Naive thymus-derived CD4-positive, alpha-beta T cell (primary cell): ENCODE data around the gene PRKD1. TPM values are rescaled to one million over a fixed set of nuclear protein-coding genes. Genes with fewer than 3 reads are reported as not detected.

Experiments used
- ATAC-seq: fragments of 150-1000 bp; cut with Tn5 transposase; 2 replicates; pipeline ENCODE4 v1.10.0; 2021; ENCODE audit warnings: mild to moderate bottlenecking, moderate library complexity
- CTCF ChIA-PET: fragments of 350-600 bp; sonication (Branson Sonifier 250); formaldehyde crosslinking; loops from one replicate; lab custom pipeline; 2021; ENCODE audit warnings: antibody characterized with exemption; lab: Charles Lee
- POLR2A ChIA-PET: fragments of 350-600 bp; sonication (Branson Sonifier 250); formaldehyde crosslinking; loops from one replicate; lab custom pipeline; 2021; ENCODE audit warnings: antibody characterized with exemption, inconsistent platforms; lab: Charles Lee
- DNase-seq, 9 donors: peaks; one replicate each; pipeline versions ENCODE4 v3.0.0 to v3.0.0-alpha.2; 2020 to 2022; ENCODE audit warnings: mixed read lengths in 1 of 9
- H3K27ac ChIP-seq: one replicate; pipeline ENCODE4 v1.7.0; 2013; ENCODE audit warnings: mild to moderate bottlenecking, low read depth, low read length, moderate library complexity
- H3K27me3 ChIP-seq, 2 donors: one replicate each; pipeline ENCODE4 v1.7.0; 2013; ENCODE audit warnings: low read length in 2 of 2, mild to moderate bottlenecking in 2 of 2, moderate library complexity in 2 of 2; ENCODE audit not compliant: control insufficient read depth in 2 of 2, insufficient read depth in 2 of 2
- H3K36me3 ChIP-seq, 3 experiments: 1 replicate in 2 of 3; 2 replicates in 1 of 3; pipeline ENCODE4 v1.7.0; 2013; ENCODE audit warnings: low read length in 3 of 3, mild to moderate bottlenecking in 3 of 3, moderate library complexity in 1 of 3; ENCODE audit not compliant: insufficient read depth in 3 of 3, control insufficient read depth in 2 of 3
- H3K4me1 ChIP-seq, 2 donors: one replicate each; pipeline ENCODE4 v1.7.0; 2013; ENCODE audit warnings: low read length in 2 of 2, mild to moderate bottlenecking in 2 of 2, moderate library complexity in 1 of 2; ENCODE audit not compliant: control insufficient read depth in 2 of 2, insufficient read depth in 2 of 2
- H3K4me3 ChIP-seq: 2 replicates; pipeline ENCODE4 v1.7.0; 2013; ENCODE audit warnings: mild to moderate bottlenecking, low read length
- H3K9me3 ChIP-seq, 3 experiments: 1 replicate in 2 of 3; 2 replicates in 1 of 3; pipeline ENCODE4 v1.7.0; 2013; ENCODE audit warnings: low read length in 3 of 3; ENCODE audit not compliant: control insufficient read depth in 2 of 3
- H3K27ac Mint-ChIP-seq, 9 donors: one replicate each; pipeline ENCODE4 v1.8.0; 2020 to 2022; ENCODE audit warnings: mixed read lengths in 9 of 9, mild to moderate bottlenecking in 8 of 9, moderate library complexity in 5 of 9, inconsistent platforms in 2 of 9
- H3K27me3 Mint-ChIP-seq, 5 donors: one replicate each; pipeline ENCODE4 v1.8.0; 2021 to 2022; ENCODE audit warnings: mixed read lengths in 5 of 5, mild to moderate bottlenecking in 1 of 5
- H3K36me3 Mint-ChIP-seq, 5 donors: one replicate each; pipeline ENCODE4 v1.8.0; 2020 to 2022; ENCODE audit warnings: mixed read lengths in 5 of 5, mild to moderate bottlenecking in 3 of 5, inconsistent platforms in 1 of 5
- H3K4me1 Mint-ChIP-seq, 7 donors: one replicate each; pipeline ENCODE4 v1.8.0; 2020 to 2022; ENCODE audit warnings: mixed read lengths in 7 of 7, mild to moderate bottlenecking in 3 of 7, inconsistent platforms in 1 of 7
- H3K4me3 Mint-ChIP-seq, 10 donors: one replicate each; pipeline ENCODE4 v1.8.0; 2020 to 2022; ENCODE audit warnings: mild to moderate bottlenecking in 10 of 10, mixed read lengths in 10 of 10, moderate library complexity in 6 of 10, inconsistent platforms in 2 of 10
- H3K9me3 Mint-ChIP-seq, 11 donors: one replicate each; pipeline ENCODE4 v1.8.0; 2020 to 2022; ENCODE audit warnings: mixed read lengths in 11 of 11, mild to moderate bottlenecking in 4 of 11, inconsistent platforms in 1 of 11, moderate library complexity in 1 of 11
- intact Hi-C, 2 donors: fragments of 100-400 bp; cut with micrococcal nuclease; formaldehyde crosslinking; loops; one replicate each; pipeline ENCODE4 v1.15.1; 2023
- polyA plus RNA-seq, 2 donors: library from polyadenylated mRNA; unstranded; fragments of 300-500 nt; fragmentation: Illumina TruSeq; gene quantifications; one replicate each; pipeline ENCODE4 v1.2.3, GENCODE V29; 2021
- total RNA-seq, 6 experiments: library from RNA in 5 of 6; stranded (reverse) in 5 of 6; gene quantifications; 1 replicate in 5 of 6; 2 replicates in 1 of 6; pipeline ENCODE4 v1.2.3 and lab custom pipeline; 2021 to 2026

Gene PRKD1
- total and polyA plus RNA-seq, 7 experiments from 2014 or later = not detected

GRCh38 chr14:29664515-29664914, 263.1 kb downstream of the PRKD1 start:
- no peaks in the 10 kb centered on the region for H3K4me1 ChIP-seq
- no peaks in the 10 kb centered on the region for H3K27me3 ChIP-seq
- Mint-ChIP-seq H3K4me1 (no peaks in the 10 kb centered on the region), H3K36me3 (no peaks in the 10 kb centered on the region), H3K27me3 (no peaks in the 10 kb centered on the region), H3K27ac (no peak overlapping the region), H3K4me3 (no peak overlapping the region), H3K9me3 (peaks cover 0 to 10% (median 0%) of the 10 kb centered on the region in 11 donors)
- no peak overlapping the region for H3K4me3 ChIP-seq
- no peaks in the 10 kb centered on the region for H3K9me3 ChIP-seq
- intact Hi-C loops = no loop called here
- H3K36me3 ChIP-seq = no peaks in the 10 kb centered on the region
- H3K27ac ChIP-seq = no peak overlapping the region
- CTCF ChIA-PET = interaction anchor here (0.6 kb wide), 1 partner anchor 499 kb away, joined by 3 read pairs; no protein-coding TSS in a partner anchor
- DNase-seq = no peak
- POLR2A ChIA-PET = no interaction called here
- ATAC-seq = no peak

GRCh38 chr14:29663281-29663801, 264.3 kb downstream of the PRKD1 start:
- ATAC-seq (no peak), DNase-seq (no peak)
- POLR2A ChIA-PET = no interaction called here
- no peaks in the 10 kb centered on the region for H3K36me3 Mint-ChIP-seq
- no peak overlapping the region for H3K4me3 Mint-ChIP-seq
- Histone ChIP-seq H3K27me3 (no peaks in the 10 kb centered on the region), H3K4me1 (no peaks in the 10 kb centered on the region), H3K27ac (no peak overlapping the region), H3K36me3 (no peaks in the 10 kb centered on the region), H3K4me3 (no peak overlapping the region), H3K9me3 (no peaks in the 10 kb centered on the region)
- no peak overlapping the region for H3K27ac Mint-ChIP-seq
- H3K27me3 Mint-ChIP-seq = no peaks in the 10 kb centered on the region
- peaks cover 0 to 10% (median 0%) of the 10 kb centered on the region in 11 donors for H3K9me3 Mint-ChIP-seq
- CTCF ChIA-PET = no interaction called here
- intact Hi-C loops = no loop called here
- H3K4me1 Mint-ChIP-seq = no peaks in the 10 kb centered on the region

- Mint-ChIP-seq H3K4me3 (no peak overlapping the region), H3K27me3 (no peaks in the 10 kb centered on the region), H3K9me3 (peaks cover 0 to 11% (median 3%) of the 10 kb centered on the region in 11 donors), H3K36me3 (no peaks in the 10 kb centered on the region), H3K27ac (no peak overlapping the region), H3K4me1 (no peaks in the 10 kb centered on the region)
- no peaks in the 10 kb centered on the region for H3K27me3 ChIP-seq
- CTCF ChIA-PET = no interaction called here
- no peaks in the 10 kb centered on the region for H3K36me3 ChIP-seq
- H3K4me1 ChIP-seq = no peaks in the 10 kb centered on the region
- DNase-seq = no peak
- H3K4me3 ChIP-seq = no peak overlapping the region
- H3K27ac ChIP-seq = no peak overlapping the region
- ATAC-seq = no peak
- POLR2A ChIA-PET = no interaction called here
- intact Hi-C loops = no loop called here
- H3K9me3 ChIP-seq = peaks cover 0 to 5% (median 0%) of the 10 kb centered on the region in 3 experiments
Observed at GRCh38 chr14:29654901-29655550, 272.6 kb downstream of the PRKD1 start.

- no peak overlapping the region for H3K27ac Mint-ChIP-seq
- DNase-seq (no peak), ATAC-seq (no peak)
- no peak overlapping the region for H3K4me3 ChIP-seq
- no peaks in the 10 kb centered on the region for H3K4me1 ChIP-seq
- H3K27ac ChIP-seq = no peak overlapping the region
- intact Hi-C loops = no loop called here
- no peaks in the 10 kb centered on the region for H3K4me1 Mint-ChIP-seq
- ChIA-PET POLR2A (no interaction called here), CTCF (no interaction called here)
- H3K27me3 ChIP-seq = no peaks in the 10 kb centered on the region
- H3K36me3 Mint-ChIP-seq = no peaks in the 10 kb centered on the region
- no peaks in the 10 kb centered on the region for H3K36me3 ChIP-seq
- H3K9me3 ChIP-seq = peaks cover 0 to 8% (median 0%) of the 10 kb centered on the region in 3 experiments
- H3K27me3 Mint-ChIP-seq = no peaks in the 10 kb centered on the region
- no peak overlapping the region for H3K4me3 Mint-ChIP-seq
- peaks cover 0 to 24% (median 11%) of the 10 kb centered on the region in 11 donors for H3K9me3 Mint-ChIP-seq
Observed at GRCh38 chr14:29653303-29653702, 274.3 kb downstream of the PRKD1 start.

GRCh38 chr14:29652571-29652970, 275.1 kb downstream of the PRKD1 start:
- peaks cover 5 to 31% (median 16%) of the 10 kb centered on the region in 11 donors for H3K9me3 Mint-ChIP-seq
- no peaks in the 10 kb centered on the region for H3K36me3 Mint-ChIP-seq
- intact Hi-C loops = no loop called here
- Histone ChIP-seq H3K27me3 (no peaks in the 10 kb centered on the region), H3K4me1 (no peaks in the 10 kb centered on the region), H3K36me3 (no peaks in the 10 kb centered on the region), H3K27ac (no peak overlapping the region), H3K4me3 (no peak overlapping the region), H3K9me3 (peaks cover 0 to 11% (median 0%) of the 10 kb centered on the region in 3 experiments)
- POLR2A ChIA-PET = no interaction called here
- H3K27me3 Mint-ChIP-seq = no peaks in the 10 kb centered on the region
- no peak overlapping the region for H3K27ac Mint-ChIP-seq
- DNase-seq (no peak), ATAC-seq (no peak)
- CTCF ChIA-PET = no interaction called here
- H3K4me3 Mint-ChIP-seq = no peak overlapping the region
- H3K4me1 Mint-ChIP-seq = no peaks in the 10 kb centered on the region

GRCh38 chr14:29650554-29651269, 276.9 kb downstream of the PRKD1 start:
- intact Hi-C loops = no loop called here
- Mint-ChIP-seq H3K27me3 (no peaks in the 10 kb centered on the region), H3K27ac (no peak overlapping the region), H3K9me3 (peaks cover 9 to 45% (median 22%) of the 10 kb centered on the region in 11 donors), H3K4me3 (no peak overlapping the region), H3K36me3 (no peaks in the 10 kb centered on the region), H3K4me1 (no peaks in the 10 kb centered on the region)
- ChIA-PET CTCF (no interaction called here), POLR2A (no interaction called here)
- H3K9me3 ChIP-seq = peaks cover 0 to 15% (median 0%) of the 10 kb centered on the region in 3 experiments
- no peak for ATAC-seq
- no peak overlapping the region for H3K4me3 ChIP-seq
- no peak for DNase-seq
- H3K27ac ChIP-seq = no peak overlapping the region
- no peaks in the 10 kb centered on the region for H3K36me3 ChIP-seq
- H3K27me3 ChIP-seq = no peaks in the 10 kb centered on the region
- no peaks in the 10 kb centered on the region for H3K4me1 ChIP-seq
